Choroid plexus epithelial cell (primary cell): ENCODE measurements around the gene RARS2.

Source experiments
- DNase-seq: peaks from one replicate; pipeline ENCODE4 v3.0.0-alpha.2; 2010; ENCODE audit warnings: low read depth
- H3K4me3 ChIP-seq: 2 replicates; pipeline ENCODE4 v1.5.1; 2011; ENCODE audit warnings: low read depth, mild to moderate bottlenecking, control low read depth, low read length, moderate library complexity
- CTCF ChIP-seq: conservative IDR thresholded peaks from 2 replicates; pipeline ENCODE4 v1.5.1; 2011; ENCODE audit warnings: low read depth, mild to moderate bottlenecking, control low read depth, inconsistent platforms, low read length, moderate library complexity

Gene RARS2

GRCh38 chr6:87540539-87540938, 49.2 kb downstream of the RARS2 start:
- TF ChIP-seq CTCF, result no peak
- no peak overlapping the region for H3K4me3 ChIP-seq
- peak; percentile 33 for DNase-seq

- DNase-seq, result no peak
- no peak overlapping the region for H3K4me3 ChIP-seq
- TF ChIP-seq CTCF, result no peak
These were observed 50.2 kb downstream of the RARS2 start for GRCh38 chr6:87539554-87539953.

- DNase-seq, result no peak
- no peak for TF ChIP-seq CTCF
- no peak overlapping the region for H3K4me3 ChIP-seq
These were observed 51.1 kb downstream of the RARS2 start for GRCh38 chr6:87538510-87539260.

GRCh38 chr6:87534377-87535047, 55.3 kb downstream of the RARS2 start:
- no peak for DNase-seq
- no peak for TF ChIP-seq CTCF

GRCh38 chr6:87529221-87529620, 60.6 kb downstream of the RARS2 start:
- no peak overlapping the region for H3K4me3 ChIP-seq
- TF ChIP-seq CTCF, result no peak
- DNase-seq, result no peak

More at GRCh38 chr6:87534377-87535047, 55.3 kb downstream of the RARS2 start:
- H3K4me3 ChIP-seq, result no peak overlapping the region

- TF ChIP-seq CTCF, result no peak
- H3K4me3 ChIP-seq, result no peak overlapping the region
- no peak for DNase-seq
These were observed 67.1 kb downstream of the RARS2 start for GRCh38 chr6:87522686-87523085.
